LoVo (cell line): ENCODE results near the gene KRTAP10-12.

Experiments
- DNase-seq: peaks from one replicate; pipeline ENCODE4 v3.0.0-alpha.2; 2016; ENCODE audit warnings: low spot score

The KRTAP10-12 gene

DNA sequence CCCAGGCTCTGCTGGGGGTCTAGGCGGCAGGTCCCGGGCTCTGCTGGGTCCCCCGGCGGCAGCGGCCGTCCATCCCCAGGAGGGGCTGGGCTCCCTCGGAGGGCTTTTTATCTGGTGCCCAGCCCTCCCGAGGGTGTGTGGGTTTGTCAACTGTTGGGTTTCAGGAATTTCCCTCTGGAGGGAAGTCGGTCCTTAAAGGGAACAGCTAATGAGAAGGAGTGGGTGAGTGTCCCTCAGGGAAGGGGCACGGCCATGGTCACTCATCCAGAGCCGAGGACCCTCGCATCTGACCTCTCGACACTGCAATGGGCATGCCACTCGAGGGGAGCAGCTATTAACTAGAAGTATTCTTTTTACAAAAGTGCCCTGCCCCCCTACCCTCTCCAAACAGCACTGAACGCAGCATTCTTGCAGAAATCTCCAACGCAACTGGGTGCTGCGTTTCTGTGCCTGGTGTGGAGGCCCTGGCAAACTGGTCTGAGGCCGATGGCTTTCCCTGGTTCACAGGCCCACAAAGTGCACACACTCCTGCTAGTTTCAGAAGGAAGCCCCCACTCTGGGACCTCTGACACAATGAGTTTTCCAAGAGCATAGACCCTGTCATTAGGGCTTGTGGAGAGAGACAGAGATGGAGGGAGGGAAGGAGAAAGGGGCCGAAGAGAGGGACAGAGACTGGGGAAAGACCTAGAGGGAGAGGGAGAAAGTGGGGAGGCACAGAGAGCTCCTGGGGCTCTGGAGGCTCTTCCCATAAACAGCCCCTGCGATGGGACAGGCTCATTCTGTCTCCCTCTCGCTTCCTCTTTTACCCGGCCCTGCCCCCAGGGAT lies 15.4 kb downstream of the KRTAP10-12 start:
- no peak for DNase-seq

DNA sequence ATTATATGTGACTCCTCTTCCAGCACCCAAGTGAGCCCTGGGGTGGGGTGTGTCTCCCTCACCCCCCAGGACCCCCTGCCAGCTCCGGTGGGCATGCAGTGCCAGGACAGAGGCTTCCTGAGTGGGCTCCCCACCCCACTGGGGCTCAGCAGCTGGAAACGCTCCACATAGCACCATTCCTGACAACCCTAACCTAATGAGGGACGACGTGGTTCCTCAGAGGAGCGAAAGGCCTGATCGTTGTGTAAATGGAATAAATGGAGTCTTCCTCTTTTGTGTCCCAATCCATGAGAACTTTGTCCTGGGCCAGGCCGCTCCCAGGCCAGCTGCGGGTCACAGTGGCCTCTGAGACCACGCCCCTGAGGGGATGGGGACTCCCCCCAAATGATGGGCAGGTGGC lies 16.2 kb downstream of the KRTAP10-12 start:
- DNase-seq = no peak

DNA sequence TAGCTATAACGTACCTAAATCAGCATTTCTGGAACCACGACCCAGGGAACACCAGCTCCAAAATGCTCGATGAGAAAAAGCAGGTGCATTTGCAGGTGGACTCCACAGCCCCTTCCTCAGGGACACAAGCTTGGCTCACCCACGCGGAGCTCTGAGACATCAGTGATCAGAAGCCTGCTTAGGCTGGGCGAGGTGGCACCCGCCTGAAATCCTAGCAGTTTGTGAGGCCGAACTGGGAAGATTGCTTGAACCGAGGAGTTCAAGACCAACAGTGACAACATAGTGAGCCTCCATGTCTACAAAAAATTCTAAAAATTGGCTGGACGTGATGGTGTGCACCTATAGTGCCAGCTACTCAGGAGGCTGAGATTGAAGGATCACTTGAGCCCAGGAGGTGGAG lies 16.9 kb downstream of the KRTAP10-12 start:
- DNase-seq = no peak

DNA sequence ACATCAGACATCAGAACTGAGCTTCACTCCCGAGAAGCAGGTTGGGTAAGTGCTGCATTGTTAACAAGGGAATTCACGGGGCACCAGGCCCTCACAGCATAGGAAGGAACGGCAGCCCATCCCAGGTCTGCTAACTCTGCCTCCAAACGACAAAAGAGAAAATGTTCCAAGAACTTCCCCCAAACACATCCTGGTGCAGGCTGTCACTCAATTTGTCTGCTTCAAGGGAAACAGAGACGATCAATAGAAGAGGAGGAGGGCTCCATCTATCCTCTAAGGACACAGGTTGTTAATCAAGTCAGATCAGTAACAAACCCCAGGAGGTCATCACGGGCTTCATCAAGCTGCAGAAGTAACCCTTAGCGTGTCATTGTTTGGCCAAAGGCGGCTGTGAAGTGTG lies 17.9 kb downstream of the KRTAP10-12 start:
- no peak for DNase-seq

DNA sequence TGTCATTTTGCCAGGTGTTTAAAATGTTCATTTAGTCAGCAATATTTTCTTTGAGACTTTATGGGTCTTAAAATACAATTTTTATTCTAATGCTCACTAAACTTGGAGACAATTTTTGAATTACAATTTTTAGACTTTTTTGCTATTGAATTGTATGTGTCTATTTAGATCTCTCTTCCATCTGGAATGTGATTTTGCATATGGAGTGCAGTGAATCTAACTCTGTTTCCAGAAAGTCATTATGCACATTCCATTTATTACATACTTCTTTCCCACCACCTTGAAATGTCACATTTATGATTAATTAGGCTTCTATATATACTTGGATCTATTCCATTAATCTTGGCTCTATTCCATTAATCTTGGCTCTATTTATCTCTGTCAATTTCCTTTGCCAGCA lies 20.0 kb downstream of the KRTAP10-12 start:
- DNase-seq = no peak

GRCh38 chr21:44718093-44718492 lies 21.1 kb downstream of the KRTAP10-12 start:
- no peak for DNase-seq

DNA sequence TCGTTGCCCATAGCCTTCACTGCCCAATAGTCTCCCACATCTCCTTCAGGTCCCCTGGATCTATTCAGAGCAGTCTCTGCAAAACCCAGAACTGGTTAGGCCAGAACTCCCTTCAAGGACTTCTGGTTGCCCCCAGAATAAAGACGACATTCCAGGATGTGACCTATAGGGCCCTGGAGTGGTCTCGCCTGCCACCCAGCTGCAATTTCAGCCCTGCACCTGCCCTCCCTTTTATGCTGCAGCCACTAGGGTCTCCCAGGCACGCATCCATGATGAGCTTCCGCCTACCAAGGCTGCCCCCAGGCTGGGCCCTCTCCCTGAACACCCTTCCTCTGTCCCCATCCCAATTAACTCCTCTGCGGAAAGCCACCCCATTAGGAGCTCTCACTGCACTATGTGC lies 21.6 kb downstream of the KRTAP10-12 start:
- no peak for DNase-seq

GRCh38 chr21:44720170-44720569 lies 23.2 kb downstream of the KRTAP10-12 start:
- no peak for DNase-seq

DNA sequence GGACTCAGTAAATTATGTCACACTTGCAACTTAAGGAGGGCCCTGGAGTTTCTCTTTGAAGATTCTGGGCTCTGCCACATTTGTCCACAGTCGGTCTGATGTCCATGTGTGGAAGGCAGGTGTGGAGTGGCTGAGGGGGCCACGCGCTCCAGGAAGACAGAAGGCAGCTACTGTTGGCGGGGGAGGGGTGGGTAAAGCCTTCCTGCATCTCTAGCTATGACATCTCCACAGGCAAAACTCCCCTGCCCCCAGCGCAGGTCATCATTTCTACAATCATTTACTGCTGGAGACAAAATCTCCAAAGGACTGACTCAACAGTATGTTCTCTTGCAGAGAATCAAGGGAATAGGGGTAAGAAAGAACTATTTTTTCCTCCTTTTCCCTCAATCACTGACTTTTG lies 25.8 kb downstream of the KRTAP10-12 start:
- no peak for DNase-seq

- no peak for DNase-seq
These were observed 26.5 kb downstream of the KRTAP10-12 start for GRCh38 chr21:44723177-44724131.

GRCh38 chr21:44724196-44724595 lies 27.2 kb downstream of the KRTAP10-12 start:
- no peak for DNase-seq

DNA sequence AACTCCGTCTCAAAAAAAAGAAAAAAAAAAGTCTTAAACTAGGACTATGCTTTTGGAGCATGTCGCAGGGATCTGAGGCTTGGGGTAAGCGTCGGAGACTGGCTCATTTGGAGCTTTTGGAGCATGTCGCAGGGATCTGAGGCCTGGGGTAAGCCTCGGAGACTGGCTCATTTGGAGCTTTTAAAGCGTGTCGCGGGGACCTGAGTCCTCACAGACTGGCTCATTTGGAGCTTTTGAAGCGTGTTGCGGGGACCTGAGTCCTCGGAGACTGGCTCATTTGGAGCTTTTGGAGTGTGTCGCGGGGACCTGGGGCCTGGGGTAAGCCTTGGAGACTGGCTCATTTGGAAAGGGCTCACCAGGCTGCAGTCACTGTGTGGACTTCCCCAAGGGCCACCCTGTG lies 28.0 kb downstream of the KRTAP10-12 start:
- DNase-seq = no peak

GRCh38 chr21:44726826-44727225 lies 29.9 kb downstream of the KRTAP10-12 start:
- no peak for DNase-seq

DNA sequence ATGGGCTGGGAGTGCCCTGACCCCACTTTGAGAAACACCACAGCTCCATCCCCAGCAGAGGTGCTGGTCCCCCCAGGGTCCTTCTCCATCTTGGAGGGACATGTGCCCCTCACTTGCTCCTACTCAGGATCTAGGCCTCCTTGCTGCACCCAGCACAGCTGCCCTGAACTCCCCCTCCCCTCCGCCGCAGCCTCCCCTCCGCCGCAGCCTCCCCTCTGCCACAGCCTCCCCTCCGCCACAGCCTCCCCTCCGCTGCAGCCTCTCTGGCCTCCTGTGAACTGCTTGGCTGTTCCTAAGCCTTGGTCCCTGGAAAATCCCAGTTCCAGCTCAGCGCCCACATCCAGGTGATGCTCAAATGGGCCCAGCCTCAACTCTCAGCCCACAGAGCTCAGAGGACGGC lies 30.3 kb downstream of the KRTAP10-12 start:
- no peak for DNase-seq

DNA sequence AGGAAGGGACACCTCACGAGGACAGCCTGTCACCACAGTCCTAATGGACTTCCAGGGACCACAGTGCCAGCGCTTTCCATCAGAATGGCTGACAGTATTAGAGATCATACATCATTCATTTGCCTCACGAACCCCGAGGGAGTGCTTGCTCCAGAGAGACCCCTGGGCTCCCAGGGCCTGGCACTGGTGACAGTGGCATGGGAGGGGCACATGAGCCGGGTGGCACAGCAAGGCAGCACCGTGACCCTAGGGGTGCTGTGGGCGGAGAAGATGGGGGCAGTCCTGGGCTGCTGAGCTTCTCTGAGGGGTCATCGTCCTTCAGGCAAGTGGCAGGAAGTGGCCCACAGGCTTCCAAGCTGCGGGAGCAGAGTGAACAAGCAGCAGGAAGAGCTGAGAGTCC lies 30.8 kb downstream of the KRTAP10-12 start:
- no peak for DNase-seq

DNA sequence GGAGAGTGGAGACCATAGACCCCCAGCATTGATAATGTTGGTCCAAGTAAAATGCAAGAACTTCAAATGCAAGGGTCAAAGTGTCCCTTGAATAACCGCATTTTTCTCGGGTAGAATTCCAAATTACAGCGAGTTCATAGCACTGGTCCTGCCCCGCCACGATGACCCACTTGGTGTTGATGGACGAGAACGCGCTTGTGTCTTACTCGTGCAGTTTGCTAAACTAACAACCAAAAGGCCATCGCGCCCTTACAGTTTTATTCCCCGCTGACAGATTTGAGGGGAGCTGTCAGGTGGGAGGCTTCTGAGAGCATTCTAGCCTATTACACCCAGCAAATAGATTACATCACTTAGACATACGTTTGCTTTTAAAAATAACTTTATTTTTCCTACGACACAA lies 31.7 kb downstream of the KRTAP10-12 start:
- no peak for DNase-seq

DNA sequence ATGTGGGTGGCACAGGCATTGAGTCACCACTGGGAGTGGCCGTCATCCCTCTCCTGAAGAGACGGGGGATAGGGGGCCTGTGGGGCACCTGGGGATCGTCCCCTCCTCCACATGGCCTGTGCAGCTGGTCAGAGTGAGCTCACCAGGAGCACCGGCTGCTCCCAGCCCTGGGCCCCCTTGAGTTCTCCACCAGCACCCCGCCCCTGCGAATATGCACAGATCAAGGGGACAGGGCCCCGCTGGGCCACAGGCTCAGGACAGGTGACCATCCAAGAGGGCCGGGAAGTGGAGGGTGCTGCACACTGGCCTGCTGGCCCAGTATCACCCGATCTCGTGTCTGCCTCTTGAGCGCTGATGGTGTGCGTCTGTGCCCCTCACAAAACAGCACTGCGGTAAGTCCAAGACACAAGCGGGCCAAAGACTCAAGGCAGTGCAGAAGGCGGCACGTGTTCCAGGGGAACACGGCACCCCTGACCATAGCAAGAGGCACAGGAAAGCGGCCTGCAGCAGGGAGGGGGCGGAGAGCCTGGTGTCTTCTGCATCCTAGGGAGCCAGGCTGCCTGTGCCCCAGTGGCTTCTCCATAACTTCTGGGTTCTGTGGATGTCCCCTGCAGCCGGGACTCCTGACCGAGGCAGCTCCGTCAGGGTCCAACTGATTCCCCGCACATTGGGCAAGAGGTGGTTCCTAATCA lies 32.5 kb downstream of the KRTAP10-12 start:
- DNase-seq = no peak

GRCh38 chr21:44730028-44730395 lies 33.0 kb downstream of the KRTAP10-12 start:
- no peak for DNase-seq

- DNase-seq = no peak
These were observed 34.1 kb downstream of the KRTAP10-12 start for GRCh38 chr21:44730951-44731579.

DNA sequence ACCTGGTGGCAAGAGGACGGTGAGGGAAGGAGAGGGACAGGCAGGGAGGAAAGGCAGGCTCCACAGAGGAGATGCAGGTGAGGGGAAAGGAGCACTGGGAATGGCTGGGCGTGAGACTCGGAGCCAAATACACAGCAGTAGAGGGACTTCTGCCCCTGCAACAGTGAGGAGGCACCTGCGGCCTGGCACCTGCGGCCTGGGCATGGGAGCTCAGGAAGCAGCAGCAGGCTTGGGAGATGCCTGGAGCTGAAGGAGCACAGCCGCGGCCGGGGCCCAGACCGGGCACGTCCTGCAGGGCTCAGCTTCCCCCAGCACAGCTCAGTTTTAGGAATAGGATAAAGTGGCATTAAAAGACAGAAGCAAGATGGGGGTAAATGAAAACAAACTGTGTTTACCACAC lies 35.3 kb downstream of the KRTAP10-12 start:
- DNase-seq = no peak

DNA sequence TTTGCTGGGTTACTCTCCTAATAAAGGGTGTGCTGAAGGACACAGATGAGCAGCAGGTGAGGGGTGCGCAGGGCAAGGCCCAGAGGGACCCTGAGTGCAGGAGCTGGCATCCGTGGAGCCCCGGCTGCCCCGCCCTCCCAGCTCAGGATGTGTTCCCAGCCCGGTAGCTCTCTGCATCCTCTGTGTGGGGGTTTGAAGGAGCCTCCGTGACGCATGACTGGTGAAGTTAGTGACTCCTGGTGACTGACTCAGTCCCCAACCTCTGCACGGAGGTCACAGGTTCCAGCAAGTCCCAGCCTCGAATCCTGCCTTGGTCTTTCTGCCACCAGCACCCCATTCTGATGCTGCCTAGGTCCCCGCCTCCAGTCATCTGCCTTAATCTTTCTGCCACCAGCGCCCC lies 36.0 kb downstream of the KRTAP10-12 start:
- DNase-seq = no peak
